Choroid plexus epithelial cell (primary cell): Measurements from ENCODE around the gene SLC6A17.

Source experiments
- DNase-seq: peaks from one replicate; pipeline ENCODE4 v3.0.0-alpha.2; 2010; ENCODE audit warnings: low read depth
- H3K4me3 ChIP-seq: 2 replicates; pipeline ENCODE4 v1.5.1; 2011; ENCODE audit warnings: low read depth, mild to moderate bottlenecking, control low read depth, low read length, moderate library complexity
- TF ChIP-seq, protein P1 (sequence below): conservative IDR thresholded peaks from 2 replicates; pipeline ENCODE4 v1.5.1; 2011; ENCODE audit warnings: low read depth, mild to moderate bottlenecking, control low read depth, inconsistent platforms, low read length, moderate library complexity

Gene SLC6A17

GRCh38 chr1:110123224-110123623 lies 27.1 kb upstream of the SLC6A17 start:
- TF ChIP-seq, protein P1, sequence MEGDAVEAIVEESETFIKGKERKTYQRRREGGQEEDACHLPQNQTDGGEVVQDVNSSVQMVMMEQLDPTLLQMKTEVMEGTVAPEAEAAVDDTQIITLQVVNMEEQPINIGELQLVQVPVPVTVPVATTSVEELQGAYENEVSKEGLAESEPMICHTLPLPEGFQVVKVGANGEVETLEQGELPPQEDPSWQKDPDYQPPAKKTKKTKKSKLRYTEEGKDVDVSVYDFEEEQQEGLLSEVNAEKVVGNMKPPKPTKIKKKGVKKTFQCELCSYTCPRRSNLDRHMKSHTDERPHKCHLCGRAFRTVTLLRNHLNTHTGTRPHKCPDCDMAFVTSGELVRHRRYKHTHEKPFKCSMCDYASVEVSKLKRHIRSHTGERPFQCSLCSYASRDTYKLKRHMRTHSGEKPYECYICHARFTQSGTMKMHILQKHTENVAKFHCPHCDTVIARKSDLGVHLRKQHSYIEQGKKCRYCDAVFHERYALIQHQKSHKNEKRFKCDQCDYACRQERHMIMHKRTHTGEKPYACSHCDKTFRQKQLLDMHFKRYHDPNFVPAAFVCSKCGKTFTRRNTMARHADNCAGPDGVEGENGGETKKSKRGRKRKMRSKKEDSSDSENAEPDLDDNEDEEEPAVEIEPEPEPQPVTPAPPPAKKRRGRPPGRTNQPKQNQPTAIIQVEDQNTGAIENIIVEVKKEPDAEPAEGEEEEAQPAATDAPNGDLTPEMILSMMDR: no peak
- no peak overlapping the region for H3K4me3 ChIP-seq
- DNase-seq: no peak

GRCh38 chr1:110125810-110126209 lies 24.5 kb upstream of the SLC6A17 start:
- no peak overlapping the region for H3K4me3 ChIP-seq
- TF ChIP-seq, protein P1: no peak
- no peak for DNase-seq

- peak; percentile 31 for DNase-seq
- TF ChIP-seq, protein P1: peak; percentile 35
- H3K4me3 ChIP-seq: no peak overlapping the region
Observed at GRCh38 chr1:110130113-110130591, 20.1 kb upstream of the SLC6A17 start.

GRCh38 chr1:110130989-110131388 lies 19.3 kb upstream of the SLC6A17 start:
- DNase-seq: no peak

GRCh38 chr1:110132682-110133081 lies 17.6 kb upstream of the SLC6A17 start:
- TF ChIP-seq, protein P1: no peak
- DNase-seq: no peak
- H3K4me3 ChIP-seq: no peak overlapping the region

More at GRCh38 chr1:110130989-110131388, 19.3 kb upstream of the SLC6A17 start:
- TF ChIP-seq, protein P1: no peak
- no peak overlapping the region for H3K4me3 ChIP-seq

GRCh38 chr1:110133436-110133835 lies 16.9 kb upstream of the SLC6A17 start:
- no peak for DNase-seq
- TF ChIP-seq, protein P1: no peak
- no peak overlapping the region for H3K4me3 ChIP-seq

GRCh38 chr1:110134050-110134595 lies 16.2 kb upstream of the SLC6A17 start:
- TF ChIP-seq, protein P1: no peak
- no peak for DNase-seq
- H3K4me3 ChIP-seq: no peak overlapping the region
